CD4-positive, alpha-beta T cell treated with Interleukin-4 for 1 hour (primary cell): ENCODE results near the gene STAB1.

Experiments used
- DNase-seq, 2 donors: peaks; one replicate each; pipeline ENCODE4 v3.0.0-alpha.2; 2020 to 2022

Gene STAB1

GRCh38 chr3:52461874-52462273 lies 33.3 kb upstream of the STAB1 start:
- no peak for DNase-seq

GRCh38 chr3:52463416-52463815 lies 31.7 kb upstream of the STAB1 start:
- DNase-seq, result no peak

- DNase-seq, result no peak
Observed at GRCh38 chr3:52468336-52468735, 26.8 kb upstream of the STAB1 start.

GRCh38 chr3:52469001-52469400 lies 26.1 kb upstream of the STAB1 start:
- no peak for DNase-seq

DNA sequence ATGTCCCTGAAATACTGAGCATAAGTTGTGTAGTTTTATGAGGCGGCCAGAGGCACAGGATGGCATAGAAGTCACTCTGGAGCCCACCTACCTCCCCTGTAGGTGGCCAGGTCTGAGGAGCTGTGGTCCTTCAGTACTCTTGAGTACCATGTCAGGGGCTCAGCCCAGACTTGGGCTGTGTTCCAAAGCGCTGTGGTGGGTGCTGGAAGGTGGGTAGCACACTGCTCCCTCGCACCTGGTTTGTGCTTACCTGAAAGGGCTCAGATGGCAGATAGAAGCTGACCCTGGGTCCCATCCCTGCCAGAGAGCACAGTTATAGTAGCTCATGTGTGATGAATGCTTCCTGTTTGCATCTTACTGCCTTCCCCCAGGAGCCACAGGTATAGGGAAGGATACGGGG lies 24.2 kb upstream of the STAB1 start:
- DNase-seq, result no peak

DNA sequence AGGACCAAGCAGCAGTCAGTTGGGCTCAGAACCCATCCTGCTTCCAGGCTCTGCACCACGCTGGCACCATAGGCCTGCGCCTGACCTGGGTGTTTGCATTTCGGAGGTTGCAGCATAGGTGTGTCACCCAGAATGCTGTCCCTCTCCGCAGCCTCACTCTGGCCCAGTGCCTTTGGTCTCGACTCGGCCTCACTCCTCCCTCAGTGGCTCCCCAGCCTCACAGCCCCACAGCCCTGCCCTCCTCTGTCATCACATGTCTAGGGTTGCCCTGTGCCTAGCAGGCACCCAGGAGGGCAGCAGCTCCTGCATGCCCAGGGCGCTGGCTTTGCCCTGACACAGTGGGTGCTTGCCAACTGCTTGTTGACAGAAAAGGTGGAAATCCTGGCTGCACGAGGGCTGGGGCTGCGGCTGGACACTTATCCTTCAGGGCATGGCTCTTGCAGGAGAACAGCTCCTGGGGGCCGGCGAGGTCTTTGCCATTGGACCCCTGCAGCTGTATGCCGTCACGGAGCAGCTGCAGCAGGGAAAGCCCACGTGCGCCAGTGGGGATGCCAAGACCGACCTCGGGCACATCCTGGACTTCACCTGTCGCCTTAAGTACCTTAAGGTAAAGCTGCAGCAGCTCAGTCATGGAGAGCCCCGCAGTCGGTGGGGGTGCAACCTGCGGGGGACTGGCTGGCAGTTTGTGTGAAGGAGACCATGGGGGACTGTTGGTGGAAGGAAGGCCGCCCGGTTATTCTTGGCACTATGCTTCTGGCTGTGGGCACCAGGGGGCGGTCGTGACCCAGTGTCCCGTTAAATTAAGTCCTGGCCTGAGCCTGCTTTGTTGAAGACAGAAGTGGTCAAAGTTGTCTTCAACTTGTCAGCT lies 23.5 kb upstream of the STAB1 start:
- peak in 1 of 2 donors; percentile 52 for DNase-seq

DNA sequence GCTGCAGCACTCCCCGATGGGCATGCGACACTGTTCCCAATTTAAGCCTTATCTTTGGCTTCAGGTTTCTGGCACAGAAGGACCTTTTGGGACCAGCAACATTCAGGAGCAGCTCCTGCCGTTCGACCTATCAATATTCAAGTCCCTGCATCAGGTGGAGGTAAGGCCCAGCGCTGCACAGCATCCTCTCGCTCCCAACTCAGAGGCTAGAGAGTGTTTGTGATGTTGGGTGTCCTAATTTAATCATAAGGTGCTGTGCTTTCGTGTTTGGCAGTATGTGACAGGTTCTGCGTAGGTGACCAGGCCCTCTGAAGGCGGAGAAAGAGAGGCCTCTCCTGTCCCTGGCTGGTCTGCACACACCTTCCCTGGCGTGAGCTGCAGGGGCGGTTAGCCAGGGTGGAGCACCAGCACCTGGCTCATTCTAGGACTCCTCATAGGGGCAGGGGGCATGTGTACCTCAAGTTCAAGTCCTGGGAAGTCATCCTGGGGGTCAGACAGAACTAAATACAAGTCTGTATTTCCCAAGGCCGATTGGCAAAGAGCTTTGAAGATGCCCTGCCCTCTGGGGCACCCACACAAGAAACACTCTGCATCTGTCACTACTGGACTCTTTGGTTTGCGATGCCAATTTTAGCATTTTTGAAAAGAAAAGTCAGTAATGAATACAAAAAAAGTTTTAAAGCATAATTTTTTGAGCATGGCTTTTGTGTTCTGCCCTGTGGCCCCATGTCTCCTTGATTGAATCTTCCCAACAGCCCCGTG lies 22.7 kb upstream of the STAB1 start:
- DNase-seq, result no peak

DNA sequence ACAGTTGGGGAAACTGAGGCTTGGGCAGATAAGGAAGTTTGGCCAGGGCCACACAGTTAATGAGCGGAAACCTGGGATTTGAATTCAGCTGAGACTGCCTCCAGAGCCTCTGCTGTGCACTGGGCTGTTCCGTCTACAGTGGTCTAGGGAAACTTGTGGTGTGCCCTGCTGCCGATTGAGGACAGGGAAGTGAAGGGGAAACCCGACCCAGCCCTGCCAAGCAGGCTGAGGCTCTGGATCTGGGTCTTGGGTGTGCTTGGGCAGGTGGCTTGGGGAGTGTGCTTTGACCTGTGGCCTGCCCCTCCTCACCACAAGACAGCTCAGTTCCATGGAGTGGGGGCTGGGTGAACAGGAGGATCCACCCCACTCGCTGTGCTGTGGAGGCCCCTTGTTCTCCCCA lies 22.1 kb upstream of the STAB1 start:
- no peak for DNase-seq

GRCh38 chr3:52477076-52477795 lies 17.9 kb upstream of the STAB1 start:
- no peak for DNase-seq

DNA sequence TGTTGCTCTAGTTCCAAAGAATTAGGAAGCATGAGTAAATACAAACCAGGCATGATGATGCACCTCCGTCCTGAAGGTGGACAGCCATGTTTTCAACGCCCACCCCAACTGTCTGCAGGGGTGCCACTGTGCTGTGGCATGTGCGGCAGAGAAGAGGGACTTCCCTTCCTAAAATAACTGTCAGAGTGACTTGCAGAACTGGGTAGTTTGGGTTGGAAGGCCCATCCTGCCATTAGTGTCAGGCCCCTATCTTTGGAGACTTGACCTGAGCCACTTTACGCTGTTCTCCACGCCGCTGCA lies 17.4 kb upstream of the STAB1 start:
- no peak for DNase-seq

DNA sequence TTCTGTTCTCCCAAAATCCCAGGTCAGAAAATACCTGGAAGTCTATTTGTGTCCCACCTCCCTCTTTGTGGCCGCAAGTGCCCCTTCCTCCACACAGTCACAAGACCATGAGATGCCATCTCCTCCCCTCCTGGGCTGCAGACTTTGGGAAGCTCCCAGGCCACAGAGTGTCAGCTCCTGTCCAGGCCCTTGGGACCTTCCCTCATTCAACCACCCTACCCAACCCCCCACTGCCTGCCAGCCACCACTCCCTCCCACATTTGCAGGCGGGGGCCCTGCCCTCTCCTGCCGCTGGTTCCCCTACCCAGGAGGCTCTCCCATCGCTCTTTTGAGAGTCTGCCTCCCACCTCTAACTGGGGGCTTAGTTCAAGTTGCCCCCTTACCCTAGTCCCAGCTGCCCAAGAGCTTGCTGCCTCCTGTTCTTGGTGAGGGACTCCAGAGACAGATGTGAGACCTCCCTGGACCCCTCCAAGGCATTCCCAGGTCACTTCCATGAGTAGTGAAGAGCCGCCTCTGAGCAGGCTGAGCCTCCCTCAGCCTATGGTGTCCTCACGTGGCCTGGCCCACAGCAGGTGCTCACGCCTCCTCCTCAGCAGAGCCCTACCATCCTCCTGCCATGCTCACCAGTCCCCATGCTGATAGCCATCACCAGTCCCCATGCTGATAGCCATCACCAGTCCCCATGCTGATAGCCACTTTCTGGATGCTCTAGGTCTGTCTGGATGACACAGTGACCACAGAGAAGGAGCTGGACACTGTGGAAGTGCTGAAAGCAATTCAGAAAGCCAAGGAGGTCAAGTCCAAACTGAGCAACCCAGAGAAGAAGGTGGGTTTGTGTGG lies 15.9 kb upstream of the STAB1 start:
- DNase-seq, result no peak

DNA sequence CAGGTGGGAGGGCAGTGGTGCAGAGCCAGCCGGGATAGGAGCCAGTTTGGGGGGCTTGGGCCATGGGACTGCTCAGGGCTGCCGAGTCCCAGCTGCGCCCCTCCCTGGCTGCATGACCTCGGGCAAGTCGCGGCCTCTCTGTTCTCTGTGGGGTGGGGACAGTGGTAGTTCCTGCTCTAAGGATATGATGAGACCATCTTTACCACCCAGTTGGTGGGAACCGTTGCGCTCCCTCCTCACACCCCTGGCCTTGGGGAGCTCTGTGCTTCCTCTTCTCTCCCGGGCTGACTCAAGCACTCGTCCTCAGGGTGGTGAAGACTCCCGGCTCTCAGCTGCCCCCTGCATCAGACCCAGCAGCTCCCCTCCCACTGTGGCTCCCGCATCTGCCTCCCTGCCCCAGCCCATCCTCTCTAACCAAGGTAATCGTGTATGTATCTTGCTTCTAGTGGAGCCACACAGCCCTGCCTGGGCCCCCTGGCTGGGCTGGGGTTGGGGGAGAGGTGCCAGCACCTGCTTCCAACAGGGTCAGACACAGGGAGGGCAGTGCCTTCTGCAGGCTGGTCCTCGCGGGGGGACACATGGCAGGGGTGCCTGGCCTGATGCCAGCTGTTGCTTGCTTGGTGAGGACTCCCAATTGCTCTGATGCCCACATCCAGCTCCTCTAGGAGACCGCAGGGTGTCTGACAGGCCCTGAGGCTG lies 15.1 kb upstream of the STAB1 start:
- DNase-seq, result no peak

DNA sequence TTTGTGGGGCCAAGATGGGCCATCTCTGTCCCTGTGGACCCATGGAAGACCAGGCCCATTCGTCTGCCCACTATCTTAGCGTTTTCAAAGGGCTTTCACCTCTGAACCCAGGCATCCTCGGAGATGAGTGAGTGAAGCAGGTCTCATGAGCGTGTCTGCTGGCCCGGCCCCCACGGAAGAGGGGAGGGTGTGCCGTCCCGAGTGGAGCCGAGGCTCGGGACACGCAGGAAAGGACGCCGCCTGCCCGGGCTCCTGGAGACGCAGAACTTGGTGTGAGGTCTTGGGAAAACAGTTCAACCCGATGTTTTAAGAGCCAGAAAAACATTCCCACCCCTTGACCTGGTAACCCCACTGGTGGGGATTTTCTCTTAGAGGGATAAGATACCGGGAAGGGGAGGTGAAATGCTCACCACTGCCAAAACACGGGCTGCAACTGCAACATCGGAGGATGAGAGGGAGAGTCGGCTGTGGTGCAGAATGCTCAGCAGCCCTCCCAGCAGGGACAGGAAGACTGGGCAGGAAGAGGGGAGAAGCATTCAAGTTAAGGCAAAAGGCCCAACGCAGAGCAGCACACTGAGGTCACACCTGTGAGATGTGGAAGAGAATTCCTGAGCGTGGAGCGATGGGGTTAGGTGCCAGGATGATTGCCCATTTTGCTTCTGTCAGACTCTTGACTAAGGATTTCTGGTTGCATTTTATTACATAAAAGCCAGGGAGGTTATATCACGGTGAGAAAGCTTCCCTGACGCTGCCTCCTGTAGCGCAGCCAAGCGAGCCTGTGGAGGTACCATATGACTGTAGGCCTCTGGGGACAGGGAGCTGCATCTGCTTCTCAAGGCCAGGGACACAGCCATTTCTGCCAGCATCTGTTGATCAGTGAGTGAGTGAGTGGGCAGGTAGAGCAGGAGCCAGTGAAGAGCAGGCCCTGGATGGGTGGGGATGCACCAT lies 14.1 kb upstream of the STAB1 start:
- no peak for DNase-seq

DNA sequence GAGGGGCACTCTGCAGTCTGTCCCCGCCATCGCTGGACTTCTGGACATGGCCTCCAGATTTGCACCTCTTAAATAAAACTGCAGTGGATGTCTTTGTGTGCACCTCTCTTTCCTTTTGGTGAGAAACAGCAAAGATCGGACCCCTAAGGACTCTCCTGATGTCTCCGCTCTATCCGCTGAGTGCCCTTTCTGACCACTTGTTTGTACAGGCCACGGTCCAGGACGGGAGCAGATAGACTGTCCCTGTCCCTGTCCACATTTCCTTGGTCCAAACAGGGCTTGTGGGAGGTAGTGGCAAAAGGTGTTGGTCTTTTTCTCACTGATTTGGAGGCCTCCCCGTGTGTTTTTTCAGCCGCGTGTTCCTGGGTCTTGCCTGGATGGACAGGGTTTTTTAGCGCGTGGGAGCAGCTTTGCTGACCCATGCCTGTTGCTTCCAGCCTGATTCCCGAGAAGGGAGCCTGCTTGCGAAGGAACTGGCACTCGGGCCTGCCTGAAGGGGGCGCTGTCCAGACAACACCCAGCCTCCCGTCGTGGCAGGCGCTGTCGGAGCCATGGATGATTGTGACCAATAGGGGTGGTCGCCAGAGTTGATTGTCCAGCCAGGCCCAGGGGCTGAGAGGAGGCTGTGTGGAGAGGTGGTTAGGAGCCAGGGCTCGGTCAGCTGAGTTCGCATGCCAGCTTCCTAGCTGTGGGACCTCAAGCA lies 13.2 kb upstream of the STAB1 start:
- no peak for DNase-seq

DNA sequence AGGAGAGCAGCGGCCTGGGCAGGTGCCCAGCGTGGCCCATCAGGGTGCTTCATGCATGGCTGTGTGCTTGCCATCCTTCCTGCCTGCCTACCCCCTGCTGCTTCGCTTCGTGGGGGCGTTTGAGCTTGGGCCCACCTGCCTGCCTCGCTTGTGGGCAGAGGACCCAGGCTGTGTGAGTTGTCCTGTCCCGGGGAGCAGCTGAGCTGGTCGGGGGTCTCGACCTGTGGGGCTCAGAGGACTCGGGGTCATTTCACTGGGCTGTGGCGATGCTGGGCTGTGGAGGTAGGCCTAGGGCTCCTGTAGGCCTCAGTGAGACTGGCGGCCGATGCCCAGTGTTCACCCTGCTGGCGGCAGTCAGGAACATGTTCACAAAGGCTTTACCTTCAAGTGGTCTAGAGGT lies 12.1 kb upstream of the STAB1 start:
- DNase-seq, result no peak

DNA sequence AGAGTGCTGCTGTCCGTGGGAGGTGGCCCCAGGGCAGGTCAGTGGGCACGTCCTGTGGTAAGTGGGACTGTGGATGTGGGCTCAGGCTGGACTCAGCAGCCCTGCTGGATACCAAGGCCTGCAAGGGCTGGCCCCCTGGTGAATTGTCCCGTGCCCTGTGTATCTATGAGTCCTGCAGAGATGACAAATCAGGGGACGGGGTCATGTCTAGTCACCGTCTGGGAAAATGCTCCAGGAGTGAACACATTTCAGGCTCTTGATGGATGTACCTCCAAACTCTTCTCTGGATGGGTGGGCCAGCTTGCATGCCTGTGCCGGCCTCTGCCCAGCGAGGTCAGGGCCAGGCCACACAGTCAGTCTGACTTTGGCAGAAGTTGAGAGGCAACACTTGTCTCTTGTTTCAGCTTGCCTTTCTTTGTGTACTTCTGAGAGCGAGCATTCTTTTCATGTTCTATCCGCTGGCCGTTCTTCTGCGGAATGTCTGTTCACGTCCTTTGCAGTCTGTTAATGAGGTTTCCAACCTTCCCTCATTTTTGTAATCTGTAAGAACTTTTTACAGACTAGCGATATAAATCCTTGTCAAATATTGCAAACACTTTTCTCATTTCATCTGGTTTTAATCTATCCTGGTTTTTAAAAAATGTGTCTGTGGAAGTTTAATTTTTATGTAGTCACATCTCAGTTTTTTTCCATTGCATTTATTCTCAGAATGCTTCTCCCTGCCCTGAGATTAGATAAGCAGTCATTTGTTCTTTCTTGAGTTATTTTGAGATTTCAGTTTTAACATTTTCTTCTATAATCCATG lies 11.4 kb upstream of the STAB1 start:
- no peak for DNase-seq

GRCh38 chr3:52484680-52485461 lies 10.3 kb upstream of the STAB1 start:
- DNase-seq, result no peak

DNA sequence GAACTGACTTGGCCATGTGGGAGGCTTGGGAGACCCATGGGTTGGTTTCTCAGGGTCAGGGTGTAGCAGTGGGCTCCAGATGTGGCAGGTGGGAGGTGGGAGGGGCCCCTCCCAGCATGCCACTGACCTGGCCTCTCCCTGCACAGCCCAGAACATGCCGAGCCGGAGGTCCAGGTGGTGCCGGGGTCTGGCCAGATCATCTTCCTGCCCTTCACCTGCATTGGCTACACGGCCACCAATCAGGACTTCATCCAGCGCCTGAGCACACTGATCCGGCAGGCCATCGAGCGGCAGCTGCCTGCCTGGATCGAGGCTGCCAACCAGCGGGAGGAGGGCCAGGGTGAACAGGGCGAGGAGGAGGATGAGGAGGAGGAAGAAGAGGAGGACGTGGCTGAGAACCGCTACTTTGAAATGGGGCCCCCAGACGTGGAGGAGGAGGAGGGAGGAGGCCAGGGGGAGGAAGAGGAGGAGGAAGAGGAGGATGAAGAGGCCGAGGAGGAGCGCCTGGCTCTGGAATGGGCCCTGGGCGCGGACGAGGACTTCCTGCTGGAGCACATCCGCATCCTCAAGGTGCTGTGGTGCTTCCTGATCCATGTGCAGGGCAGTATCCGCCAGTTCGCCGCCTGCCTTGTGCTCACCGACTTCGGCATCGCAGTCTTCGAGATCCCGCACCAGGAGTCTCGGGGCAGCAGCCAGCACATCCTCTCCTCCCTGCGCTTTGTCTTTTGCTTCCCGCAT lies 7.9 kb upstream of the STAB1 start:
- DNase-seq, result no peak
